ENCODE data around the gene ZNF628.

Gene ZNF628

DNA sequence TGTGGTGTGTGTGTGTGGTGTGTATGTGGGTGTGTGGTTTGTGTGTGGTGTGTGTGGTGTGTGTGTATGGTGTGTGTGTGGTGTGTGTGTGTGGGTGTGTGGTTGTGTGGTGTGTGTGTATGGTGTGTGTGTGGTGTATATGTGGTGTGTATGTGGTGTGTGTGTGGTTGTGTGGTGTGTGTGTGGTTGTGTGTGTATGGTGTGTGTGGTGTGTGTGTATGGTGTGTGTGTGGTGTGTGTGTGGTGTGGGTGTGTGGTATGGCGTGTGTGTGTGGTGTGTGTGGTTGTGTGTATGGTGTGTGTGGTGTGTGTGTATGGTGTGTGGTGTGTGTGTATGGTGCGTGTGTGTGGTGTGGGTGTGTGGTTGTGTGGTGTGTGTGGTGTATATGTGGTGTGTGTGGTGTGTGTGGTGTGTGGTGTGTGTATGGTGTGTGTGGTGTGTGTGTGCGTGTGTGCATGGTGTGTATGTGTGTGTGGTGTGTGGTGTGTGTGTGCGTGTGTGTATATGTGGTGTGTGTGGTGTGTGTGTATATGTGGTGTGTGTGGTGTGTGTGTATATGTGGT, 42.0 kb upstream of the ZNF628 start:
- TF ChIP-seq, protein P1, sequence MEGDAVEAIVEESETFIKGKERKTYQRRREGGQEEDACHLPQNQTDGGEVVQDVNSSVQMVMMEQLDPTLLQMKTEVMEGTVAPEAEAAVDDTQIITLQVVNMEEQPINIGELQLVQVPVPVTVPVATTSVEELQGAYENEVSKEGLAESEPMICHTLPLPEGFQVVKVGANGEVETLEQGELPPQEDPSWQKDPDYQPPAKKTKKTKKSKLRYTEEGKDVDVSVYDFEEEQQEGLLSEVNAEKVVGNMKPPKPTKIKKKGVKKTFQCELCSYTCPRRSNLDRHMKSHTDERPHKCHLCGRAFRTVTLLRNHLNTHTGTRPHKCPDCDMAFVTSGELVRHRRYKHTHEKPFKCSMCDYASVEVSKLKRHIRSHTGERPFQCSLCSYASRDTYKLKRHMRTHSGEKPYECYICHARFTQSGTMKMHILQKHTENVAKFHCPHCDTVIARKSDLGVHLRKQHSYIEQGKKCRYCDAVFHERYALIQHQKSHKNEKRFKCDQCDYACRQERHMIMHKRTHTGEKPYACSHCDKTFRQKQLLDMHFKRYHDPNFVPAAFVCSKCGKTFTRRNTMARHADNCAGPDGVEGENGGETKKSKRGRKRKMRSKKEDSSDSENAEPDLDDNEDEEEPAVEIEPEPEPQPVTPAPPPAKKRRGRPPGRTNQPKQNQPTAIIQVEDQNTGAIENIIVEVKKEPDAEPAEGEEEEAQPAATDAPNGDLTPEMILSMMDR (IDR thresholded peaks at IDR 0.05; ENCODE audit: borderline replicate concordance, extremely low read depth, low read length, poor library complexity, severe bottlenecking) = no peak
- no peak for TF ChIP-seq EZH2 (IDR thresholded peaks at IDR 0.05; ENCODE audit: borderline replicate concordance, low read depth, low read length, severe bottlenecking)
- H3K9ac ChIP-seq (ENCODE audit: low read depth, low read length) = no peak overlapping the region
- H3K4me1 ChIP-seq (ENCODE audit: insufficient read depth, low read length) = no peaks in the 10 kb centered on the region
- H3K4me2 ChIP-seq (ENCODE audit: insufficient read depth, low read length) = no peak overlapping the region
- no peak overlapping the region for H3K27ac ChIP-seq (ENCODE audit: low read length)
- H4K20me1 ChIP-seq (ENCODE audit: insufficient read depth, low read length) = 0 out of 2 replicates have a peak, but pooled peaks cover 6% of the 10 kb centered on the region
- H2AFZ ChIP-seq (ENCODE audit: low read depth, low read length) = no peak overlapping the region
- no peaks in the 10 kb centered on the region for H3K9me3 ChIP-seq (ENCODE audit: insufficient read depth, low read length, severe bottlenecking)
- H3K4me3 ChIP-seq (ENCODE audit: low read depth in 1 of 2, low read length in 2 of 2) = no peak overlapping the region
- no peaks in the 10 kb centered on the region for H3K79me2 ChIP-seq (ENCODE audit: insufficient read depth, low read length)
- DNase-seq (no peak), ATAC-seq (ENCODE audit: insufficient read depth, low read depth) (no peak)
- H3K27me3 ChIP-seq (ENCODE audit: insufficient read depth, low read length, poor library complexity) = no peaks in the 10 kb centered on the region
- H3K36me3 ChIP-seq (ENCODE audit: insufficient read depth, low read length) = no peaks in the 10 kb centered on the region

DNA sequence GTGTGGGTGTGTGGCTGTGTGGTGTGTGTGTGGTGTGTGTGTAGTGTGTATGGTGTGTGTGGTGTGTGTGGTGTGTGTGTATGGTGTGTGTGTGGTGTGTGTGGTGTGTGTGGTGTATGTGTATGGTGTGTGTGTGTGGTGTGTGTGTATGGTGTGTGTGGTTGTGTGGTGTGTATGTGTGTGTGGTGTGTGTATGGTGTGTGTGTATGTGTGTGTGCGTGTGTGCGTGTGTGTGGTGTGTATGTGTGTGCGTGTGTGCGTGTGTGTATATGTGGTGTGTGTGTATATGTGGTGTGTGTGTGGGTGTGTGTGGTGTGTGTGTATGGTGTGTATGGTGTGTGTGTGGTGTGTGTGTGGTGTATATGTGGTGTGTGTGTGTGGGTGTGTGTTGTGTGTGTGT, 41.4 kb upstream of the ZNF628 start:
- ATAC-seq (ENCODE audit: insufficient read depth, low read depth) (no peak), DNase-seq (no peak)
- Histone ChIP-seq H3K36me3 (ENCODE audit: insufficient read depth, low read length) (no peaks in the 10 kb centered on the region), H3K4me1 (ENCODE audit: insufficient read depth, low read length) (no peaks in the 10 kb centered on the region), H3K4me2 (ENCODE audit: insufficient read depth, low read length) (no peak overlapping the region), H3K9ac (ENCODE audit: low read depth, low read length) (no peak overlapping the region), H3K27ac (ENCODE audit: low read length) (no peak overlapping the region), H3K4me3 (ENCODE audit: low read depth in 1 of 2, low read length in 2 of 2) (no peak overlapping the region), H2AFZ (ENCODE audit: low read depth, low read length) (no peak overlapping the region), H3K79me2 (ENCODE audit: insufficient read depth, low read length) (no peaks in the 10 kb centered on the region), H4K20me1 (ENCODE audit: insufficient read depth, low read length) (0 out of 2 replicates have a peak, but pooled peaks cover 6% of the 10 kb centered on the region), H3K27me3 (ENCODE audit: insufficient read depth, low read length, poor library complexity) (no peaks in the 10 kb centered on the region), H3K9me3 (ENCODE audit: insufficient read depth, low read length, severe bottlenecking) (no peaks in the 10 kb centered on the region)
- TF ChIP-seq, protein P1 (IDR thresholded peaks at IDR 0.05; ENCODE audit: borderline replicate concordance, extremely low read depth, low read length, poor library complexity, severe bottlenecking) = no peak
- TF ChIP-seq EZH2 (IDR thresholded peaks at IDR 0.05; ENCODE audit: borderline replicate concordance, low read depth, low read length, severe bottlenecking) = no peak

DNA sequence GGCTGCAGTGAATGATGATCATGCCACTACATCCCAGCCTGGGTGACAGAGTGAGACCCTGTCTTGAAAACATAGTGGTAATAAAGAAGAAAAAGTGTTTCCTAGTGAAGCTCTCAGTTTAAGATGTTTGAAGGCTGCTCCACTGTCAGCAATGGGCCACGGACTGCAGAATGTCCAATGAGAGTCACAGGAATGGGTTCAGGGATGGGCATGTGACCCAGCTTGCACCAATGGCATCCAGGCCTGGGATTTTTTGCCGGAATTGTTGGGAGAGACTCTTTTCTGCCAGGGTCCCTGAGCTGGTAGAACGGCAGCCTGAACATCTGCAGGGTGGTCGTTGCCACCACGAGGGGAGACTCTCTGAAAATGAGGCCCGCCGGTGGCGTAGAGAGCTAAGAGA, 39.6 kb upstream of the ZNF628 start:
- TF ChIP-seq, protein P1 (IDR thresholded peaks at IDR 0.05; ENCODE audit: borderline replicate concordance, extremely low read depth, low read length, poor library complexity, severe bottlenecking) = no peak
- no peak for TF ChIP-seq EZH2 (IDR thresholded peaks at IDR 0.05; ENCODE audit: borderline replicate concordance, low read depth, low read length, severe bottlenecking)

More for the DNA sequence above, 39.6 kb upstream of the ZNF628 start:
- Histone ChIP-seq H3K9me3 (ENCODE audit: insufficient read depth, low read length, severe bottlenecking) (no peaks in the 10 kb centered on the region), H3K4me2 (ENCODE audit: insufficient read depth, low read length) (no peak overlapping the region), H3K27ac (ENCODE audit: low read length) (no peak overlapping the region), H3K36me3 (ENCODE audit: insufficient read depth, low read length) (no peaks in the 10 kb centered on the region), H3K4me3 (ENCODE audit: low read depth in 1 of 2, low read length in 2 of 2) (no peak overlapping the region), H3K9ac (ENCODE audit: low read depth, low read length) (no peak overlapping the region), H3K4me1 (ENCODE audit: insufficient read depth, low read length) (no peaks in the 10 kb centered on the region), H4K20me1 (ENCODE audit: insufficient read depth, low read length) (peaks cover 12% of the 10 kb centered on the region), H3K27me3 (ENCODE audit: insufficient read depth, low read length, poor library complexity) (peaks cover 6% of the 10 kb centered on the region), H2AFZ (ENCODE audit: low read depth, low read length) (no peak overlapping the region), H3K79me2 (ENCODE audit: insufficient read depth, low read length) (no peaks in the 10 kb centered on the region)
- ATAC-seq (ENCODE audit: insufficient read depth, low read depth) (no peak), DNase-seq (no peak)

All from DND-41 (cell line).